GM12872 (cell line): ENCODE measurements around the gene MYL5.

Source experiments
- CTCF ChIP-seq: IDR thresholded peaks from 3 replicates; pipeline ENCODE4 v1.5.1; 2011; ENCODE audit warnings: low read depth, mild to moderate bottlenecking, low read length, moderate library complexity; ENCODE audit not compliant: insufficient read depth

MYL5 gene

GRCh38 chr4:657834-658667 lies 16.3 kb upstream of the MYL5 start:
- no peak for TF ChIP-seq CTCF

GRCh38 chr4:658681-659667 lies 15.4 kb upstream of the MYL5 start:
- no peak for TF ChIP-seq CTCF

- no peak for TF ChIP-seq CTCF
Measured at GRCh38 chr4:659851-660250, 14.5 kb upstream of the MYL5 start.

- no peak for TF ChIP-seq CTCF
Measured at GRCh38 chr4:660401-660800, 13.9 kb upstream of the MYL5 start.

GRCh38 chr4:661231-661630 lies 13.1 kb upstream of the MYL5 start:
- TF ChIP-seq CTCF = no peak

GRCh38 chr4:661881-662761 lies 12.2 kb upstream of the MYL5 start:
- TF ChIP-seq CTCF = no peak
